IMR-90 (cell line): ENCODE measurements around the gene TRNAU1AP. TPM values are rescaled to one million over a fixed set of nuclear protein-coding genes. Genes with fewer than 3 reads are reported as not detected.
A peak's percentile ranks its signal among the peaks of the same experiment; 100 is the strongest.

Experiments
- ATAC-seq: fragments of 200-7000 bp; cut with Tn5 transposase; 2 replicates; pipeline ENCODE4 v1.9.1; 2020; ENCODE audit warnings: low read depth, mild to moderate bottlenecking, moderate library complexity
- BruUV-seq: library from RNA; stranded (reverse); fragments of 400-500 nt; replicated peaks from 2 replicates; lab custom pipeline; 2021; lab: Mats Ljungman, UMichigan
- CTCF ChIA-PET: fragments of 300-600 bp; formaldehyde crosslinking; extraction: SDS; loops from one replicate; lab custom pipeline; 2021; ENCODE audit warnings: antibody characterized with exemption; lab: Yijun Ruan, JAX
- POLR2A ChIA-PET: fragments of 300-600 bp; sonication (Branson Sonifier 250); formaldehyde crosslinking; loops from one replicate; lab custom pipeline; 2022; ENCODE audit warnings: antibody characterized with exemption; ENCODE audit not compliant: unreplicated experiment; lab: Charles Lee
- DNase-seq: peaks from one replicate; pipeline ENCODE4 v3.0.0; 2013
- H2AFZ ChIP-seq: replicated peaks from 2 replicates; pipeline ENCODE3; 2013; ENCODE audit warnings: low read length, mild to moderate bottlenecking; ENCODE audit not compliant: poor library complexity
- H2AK5ac ChIP-seq: 2 replicates; pipeline ENCODE4 v1.6.1; 2013; ENCODE audit warnings: low read depth, low read length, inconsistent platforms
- H2AK9ac ChIP-seq: replicated peaks from 2 replicates; pipeline ENCODE3; 2013; ENCODE audit warnings: mild to moderate bottlenecking, low read depth, low read length, moderate library complexity; ENCODE audit not compliant: poor library complexity
- H2BK120ac ChIP-seq: 2 replicates; pipeline ENCODE4 v1.6.1; 2013; ENCODE audit warnings: low read depth, low read length, inconsistent platforms
- H2BK15ac ChIP-seq: 3 replicates; pipeline ENCODE4 v1.6.1; 2013; ENCODE audit warnings: low read depth, low read length, inconsistent platforms
- H2BK20ac ChIP-seq: 2 replicates; pipeline ENCODE4 v1.6.1; 2013; ENCODE audit warnings: low read depth, mild to moderate bottlenecking, inconsistent platforms, low read length, moderate library complexity
- H2BK5ac ChIP-seq: 2 replicates; pipeline ENCODE4 v1.6.1; 2013; ENCODE audit warnings: mild to moderate bottlenecking, low read depth, low read length, inconsistent platforms; ENCODE audit not compliant: poor library complexity, severe bottlenecking
- H3K14ac ChIP-seq: replicated peaks from 2 replicates; pipeline ENCODE4 v1.6.1; 2013; ENCODE audit warnings: low read depth, low read length, inconsistent platforms
- H3K18ac ChIP-seq: 2 replicates; pipeline ENCODE4 v1.6.1; 2013; ENCODE audit warnings: low read depth, low read length, control low read depth
- H3K23ac ChIP-seq: 2 replicates; pipeline ENCODE4 v1.6.1; 2013; ENCODE audit warnings: low read depth, low read length, inconsistent platforms
- H3K27ac ChIP-seq: 2 replicates; pipeline ENCODE4 v1.5.1; 2013; ENCODE audit warnings: mild to moderate bottlenecking, control low read depth, low read length; ENCODE audit not compliant: insufficient read depth
- H3K27me3 ChIP-seq: 2 replicates; pipeline ENCODE4 v1.6.1; 2013; ENCODE audit warnings: low read length; ENCODE audit not compliant: control insufficient read depth, insufficient read depth
- H3K36me3 ChIP-seq: 2 replicates; pipeline ENCODE4 v1.6.1; 2013; ENCODE audit warnings: low read length, mixed read lengths; ENCODE audit not compliant: control insufficient read depth, insufficient read depth
- H3K4ac ChIP-seq: 2 replicates; pipeline ENCODE4 v1.6.1; 2013; ENCODE audit warnings: low read depth, low read length, inconsistent platforms
- H3K4me1 ChIP-seq: 2 replicates; pipeline ENCODE4 v1.6.1; 2013; ENCODE audit warnings: low read length, mixed read lengths; ENCODE audit not compliant: control insufficient read depth, insufficient read depth
- H3K4me2 ChIP-seq: 2 replicates; pipeline ENCODE4 v1.6.1; 2013; ENCODE audit warnings: low read depth, mild to moderate bottlenecking, control low read depth, low read length, moderate library complexity
- H3K4me3 ChIP-seq: 2 replicates; pipeline ENCODE4 v1.5.1; 2013; ENCODE audit warnings: low read depth, mild to moderate bottlenecking, control low read depth, low read length, moderate library complexity; ENCODE audit not compliant: insufficient read depth
- H3K56ac ChIP-seq: 2 replicates; pipeline ENCODE4 v1.6.1; 2013; ENCODE audit warnings: low read length, inconsistent platforms; ENCODE audit not compliant: insufficient read depth; ENCODE audit errors: extremely low read depth
- H3K79me1 ChIP-seq, 2 experiments: 2 replicates each; pipeline ENCODE4 v1.6.1; 2013; ENCODE audit warnings: low read length in 2 of 2, inconsistent platforms in 1 of 2, low read depth in 1 of 2
- H3K9ac ChIP-seq: 2 replicates; pipeline ENCODE4 v1.6.1; 2013; ENCODE audit warnings: low read depth, low read length, control low read depth
- H3K9me1 ChIP-seq: 2 replicates; pipeline ENCODE4 v1.6.1; 2013; ENCODE audit warnings: low read length, inconsistent platforms; ENCODE audit not compliant: insufficient read depth
- H3K9me3 ChIP-seq: 2 replicates; pipeline ENCODE4 v1.6.1; 2013; ENCODE audit warnings: low read length; ENCODE audit not compliant: control insufficient read depth, insufficient read depth
- H4K20me1 ChIP-seq: 2 replicates; pipeline ENCODE4 v1.6.1; 2013; ENCODE audit warnings: low read length, inconsistent platforms; ENCODE audit not compliant: insufficient read depth
- H4K5ac ChIP-seq: 2 replicates; pipeline ENCODE4 v1.6.1; 2013; ENCODE audit warnings: mild to moderate bottlenecking, low read depth, low read length, control low read depth
- H4K8ac ChIP-seq, 2 experiments: 2 replicates each; pipeline ENCODE4 v1.6.1; 2013; ENCODE audit warnings: low read depth in 2 of 2, low read length in 2 of 2, control low read depth in 1 of 2, inconsistent platforms in 1 of 2
- H4K91ac ChIP-seq: 2 replicates; pipeline ENCODE4 v1.6.1; 2013; ENCODE audit warnings: low read depth, low read length, inconsistent platforms; ENCODE audit not compliant: insufficient read depth
- BHLHE40 ChIP-seq: fragments of 150-350 bp; IDR thresholded peaks from 2 replicates; pipeline ENCODE4 v1.6.1; 2016; ENCODE audit warnings: mild to moderate bottlenecking, low read depth, low read length
- CEBPB ChIP-seq: IDR thresholded peaks from 2 replicates; pipeline ENCODE4 v1.6.1; 2012; ENCODE audit warnings: low read depth, low read length, improper control_type of control experiment
- CTCF ChIP-seq: conservative IDR thresholded peaks from 2 replicates; pipeline ENCODE4 v1.5.1; 2012; ENCODE audit warnings: mild to moderate bottlenecking, low read depth, low read length, improper control_type of control experiment
- ELK1 ChIP-seq: fragments of 150-350 bp; IDR thresholded peaks from 2 replicates; pipeline ENCODE4 v1.6.1; 2016; ENCODE audit warnings: low read depth, mild to moderate bottlenecking, low read length, moderate library complexity, borderline replicate concordance
- MAZ ChIP-seq: IDR thresholded peaks from 2 replicates; pipeline ENCODE4 v1.6.1; 2012; ENCODE audit warnings: low read depth, mild to moderate bottlenecking, low read length, improper control_type of control experiment, moderate library complexity, borderline replicate concordance
- MXI1 ChIP-seq: IDR thresholded peaks from 2 replicates; pipeline ENCODE4 v1.6.1; 2012; ENCODE audit warnings: low read depth, mild to moderate bottlenecking, low read length, moderate library complexity, borderline replicate concordance
- NFE2L2 ChIP-seq: fragments of 150-350 bp; IDR thresholded peaks from 2 replicates; pipeline ENCODE4 v1.6.1; 2016; ENCODE audit warnings: low read depth, mild to moderate bottlenecking, low read length
- POLR2A ChIP-seq: IDR thresholded peaks from 2 replicates; pipeline ENCODE4 v1.6.1; 2012; ENCODE audit warnings: mild to moderate bottlenecking, low read depth, low read length
- RAD21 ChIP-seq: IDR thresholded peaks from 2 replicates; pipeline ENCODE4 v1.6.1; 2012; ENCODE audit warnings: low read length, improper control_type of control experiment
- RCOR1 ChIP-seq: IDR thresholded peaks from 2 replicates; pipeline ENCODE4 v1.6.1; 2012; ENCODE audit warnings: mild to moderate bottlenecking, low read length, improper control_type of control experiment; ENCODE audit not compliant: insufficient replicate concordance
- RFX5 ChIP-seq: IDR thresholded peaks from 2 replicates; pipeline ENCODE4 v1.8.0; 2012; ENCODE audit warnings: low read depth, mild to moderate bottlenecking, low read length, moderate library complexity
- SMC3 ChIP-seq: fragments of 150-350 bp; IDR thresholded peaks from 2 replicates; pipeline ENCODE4 v1.6.1; 2016; ENCODE audit warnings: low read depth, mild to moderate bottlenecking, antibody characterized with exemption, low read length, moderate library complexity
- WGBS, 2 experiments: methylation state at CpG; one replicate each; pipeline versions ENCODE4 v1.1.5 to v1.1.7; 2013; ENCODE audit warnings: missing lambda C conversion rate in 2 of 2; ENCODE audit not compliant: insufficient read length in 1 of 2; ENCODE audit errors: extremely low coverage in 2 of 2; 5-methylcytosine and 5-hydroxymethylcytosine counted together
- dilution Hi-C: fragments of 300-500 bp; cut with HindIII; formaldehyde crosslinking; loops from one replicate; pipeline ENCODE4 v1.14.3; 2018; ENCODE audit warnings: low sequenced_read_pairs; ENCODE audit not compliant: unreplicated experiment
- in situ Hi-C: fragments of 300-500 bp; cut with MboI; formaldehyde crosslinking; loops from 3 replicates; pipeline ENCODE4 v1.14.3; 2019; ENCODE audit warnings: low sequenced_read_pairs, inconsistent platforms, mixed read lengths
- intact Hi-C: fragments of 100-400 bp; cut with micrococcal nuclease; formaldehyde crosslinking; loops from 2 replicates; pipeline ENCODE4 v1.10.0; 2022
- polyA plus RNA-seq, 3 experiments: library from polyadenylated mRNA; depleted of rRNA; stranded (reverse); fragments of >200 nt; gene quantifications; 2 replicates each; pipeline ENCODE4 v1.2.3, GENCODE V29; 2012; ENCODE audit warnings: low replicate concordance in 1 of 3
- total RNA-seq: library from RNA; depleted of rRNA; stranded (reverse); fragments of >200 nt; gene quantifications from 2 replicates; pipeline ENCODE4 v1.2.3, GENCODE V29; 2012

Gene TRNAU1AP
- total and polyA plus RNA-seq, 2 of the 4 experiments (the other 2 are of a cell fraction) = 23.3 to 23.8 TPM

DNA sequence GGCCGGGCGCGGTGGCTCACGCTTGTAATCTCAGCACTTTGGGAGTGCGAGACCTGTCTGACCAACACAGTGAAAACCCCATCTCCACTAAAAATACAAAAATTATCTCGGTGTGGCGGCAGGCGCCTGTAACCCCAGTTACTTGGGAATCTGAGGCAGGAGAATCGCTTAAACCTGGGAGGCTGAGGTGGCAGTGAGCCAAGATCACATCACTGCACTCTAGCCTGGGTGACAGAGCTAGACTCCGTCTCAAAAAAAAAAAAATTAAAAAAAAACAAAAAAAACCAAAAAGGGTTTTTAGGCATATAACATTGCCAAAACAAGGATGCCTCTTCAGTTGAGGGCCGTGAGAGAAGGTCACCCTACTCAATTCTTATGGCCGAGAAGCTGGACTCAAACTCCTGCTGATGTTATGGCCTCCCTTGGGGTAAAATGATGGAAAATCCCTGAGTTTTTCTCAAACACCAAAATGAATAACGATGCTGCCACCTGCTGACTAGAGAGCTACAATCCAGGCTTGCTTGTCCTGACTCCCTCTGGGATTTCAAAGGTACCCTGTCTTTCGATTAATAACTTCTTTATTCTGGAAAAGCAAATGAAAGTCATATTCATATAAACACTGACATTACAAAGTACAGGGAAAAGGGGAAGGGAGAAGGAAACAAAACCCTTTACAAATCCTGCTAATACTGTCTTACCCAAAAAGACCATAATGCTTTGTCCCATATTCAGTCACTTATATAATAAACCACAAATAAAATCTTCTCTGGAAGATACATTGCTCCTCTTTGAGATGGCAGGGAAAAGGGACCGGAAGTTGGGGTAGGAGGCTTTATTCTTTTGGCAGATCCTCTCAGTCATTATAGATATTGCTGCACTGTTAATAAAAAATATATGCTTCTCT lies 49.9 kb downstream of the TRNAU1AP start:
- peaks cover 10% of the 10 kb centered on the region for H4K20me1 ChIP-seq
- WGBS, 2 experiments = no CpG with 5 or more reads among the region's 15 CpGs
- peak; percentile 82 for DNase-seq
- TF ChIP-seq MAZ (no peak), ELK1 (no peak), NFE2L2 (no peak), POLR2A (no peak), RFX5 (no peak), RAD21 (peak; percentile 88), RCOR1 (no peak), CEBPB (no peak), BHLHE40 (no peak), CTCF (peak; percentile 84), MXI1 (no peak), SMC3 (peak; percentile 73)

More for the DNA sequence above, 49.9 kb downstream of the TRNAU1AP start:
- H3K4ac ChIP-seq = peak overlapping the region; percentile 64
- no peaks in the 10 kb centered on the region for H3K9me3 ChIP-seq
- POLR2A ChIA-PET = interaction anchor here (0.5 to 1.1 kb wide), 3 partner anchors 23 to 206 kb away, joined by 3 to 6 read pairs (median 5); no protein-coding TSS in a partner anchor
- in situ Hi-C loops (loop anchor here (5.0 to 10.0 kb wide), 4 partner anchors 85 to 348 kb away; partner anchors contain the start of genes PHACTR4 and SESN2), intact Hi-C loops (loop anchor here (1.0 to 5.0 kb wide), 5 partner anchors 84 to 353 kb away; no protein-coding TSS in a partner anchor), dilution Hi-C loops (no loop called here)
- no peaks in the 10 kb centered on the region for H3K27me3 ChIP-seq
- H2AK9ac ChIP-seq = no peak overlapping the region
- H4K91ac ChIP-seq = no peak overlapping the region
- H2AK5ac ChIP-seq = 0 out of 2 replicates have a peak overlapping the region, but pooled peaks have one; percentile 56
- H3K36me3 ChIP-seq = peaks cover 20% of the 10 kb centered on the region
- no peak overlapping the region for H3K56ac ChIP-seq
- H3K4me3 ChIP-seq = no peak overlapping the region
- no peak overlapping the region for H2AFZ ChIP-seq
- H3K9ac ChIP-seq = 0 out of 2 replicates have a peak overlapping the region, but pooled peaks have one; percentile 20
- H2BK120ac ChIP-seq = no peak overlapping the region
- H3K14ac ChIP-seq = 0 out of 2 replicates have a peak overlapping the region, but pooled peaks have one; percentile 63
- H3K79me1 ChIP-seq = peaks cover 0 to 6% of the 10 kb centered on the region in 2 experiments; a peak in 1 of 4 replicates
- H3K18ac ChIP-seq = no peak overlapping the region
- no peak overlapping the region for H2BK5ac ChIP-seq
- peaks cover 8% of the 10 kb centered on the region for H3K4me1 ChIP-seq
- no peak overlapping the region for H3K4me2 ChIP-seq
- H4K5ac ChIP-seq = no peak overlapping the region
- H3K23ac ChIP-seq = no peak overlapping the region
- H4K8ac ChIP-seq = no peak overlapping the region
- BruUV-seq = no TSS peak
- no peak overlapping the region; the same call in 2 of the 3 replicates for H2BK15ac ChIP-seq
- H2BK20ac ChIP-seq = no peak overlapping the region
- peak; percentile 57 for ATAC-seq
- H3K9me1 ChIP-seq = peaks cover 6% of the 10 kb centered on the region
- CTCF ChIA-PET = interaction anchor here (0.6 to 1.6 kb wide), 12 partner anchors 21 to 354 kb away, joined by 3 to 7 read pairs (median 3); no protein-coding TSS in a partner anchor
- H3K27ac ChIP-seq = no peak overlapping the region
